ENCODE results near the gene S100A14.

The S100A14 gene

GRCh38 chr1:153613406-153613805, 2.7 kb downstream of the S100A14 start:
- H3K18ac ChIP-seq (ENCODE audit: low read length): no peak overlapping the region
- peak overlapping the region; percentile 18 for H2AK5ac ChIP-seq (ENCODE audit: low read depth, low read length)
- no peak overlapping the region for H3K23ac ChIP-seq (ENCODE audit: low read depth, low read length, poor library complexity)
- H2AFZ ChIP-seq (ENCODE audit: low read length): no peak overlapping the region
- H2BK12ac ChIP-seq (ENCODE audit: low read length): no peak overlapping the region
- H3K27me3 ChIP-seq (ENCODE audit: control insufficient read depth in 3 of 3, insufficient read depth in 3 of 3, low read depth in 1 of 3, low read length in 3 of 3): no peaks in the 10 kb centered on the region
- H3K4me2 ChIP-seq (ENCODE audit: insufficient read depth, low read length, poor library complexity, severe bottlenecking): no peak overlapping the region
- peak overlapping the region; percentile 76 for H2BK15ac ChIP-seq (ENCODE audit: low read length)
- no peak overlapping the region for H3K9ac ChIP-seq (ENCODE audit: low read depth, low read length, poor library complexity)
- DNase-seq (ENCODE audit: low spot score): no peak
- H3K4me3 ChIP-seq (ENCODE audit: low read length in 2 of 2): no peak overlapping the region
- H3K9me3 ChIP-seq (replicated peaks in 1 of 2; ENCODE audit: control insufficient read depth in 2 of 2, insufficient read depth in 1 of 2, low read depth in 1 of 2, low read length in 2 of 2): no peaks in the 10 kb centered on the region
- H3K14ac ChIP-seq (ENCODE audit: low read length): no peak overlapping the region
- no peak overlapping the region for H3K27ac ChIP-seq (replicated peaks; ENCODE audit: low read length)
- peaks cover 17 to 25% of the 10 kb centered on the region in 2 donors for H3K4me1 ChIP-seq (ENCODE audit: control insufficient read depth in 2 of 2, insufficient read depth in 1 of 2, low read depth in 1 of 2, low read length in 2 of 2)
- H3K36me3 ChIP-seq (replicated peaks in 1 of 2; ENCODE audit: control insufficient read depth in 2 of 2, insufficient read depth in 2 of 2, low read length in 2 of 2): peaks cover 0 to under 1% of the 10 kb centered on the region in 2 donors
- H2BK5ac ChIP-seq (ENCODE audit: low read length): no peak overlapping the region
- no CpG with 5 or more reads among the region's 5 CpGs for WGBS, 2 donors (ENCODE audit: extremely low coverage in 2 of 2, insufficient read length in 2 of 2, insufficient replicate concordance in 1 of 2)
- H2BK120ac ChIP-seq (ENCODE audit: low read depth, low read length): peak overlapping the region; percentile 40
- H3K4ac ChIP-seq (ENCODE audit: low read length): no peak overlapping the region
- H4K91ac ChIP-seq (ENCODE audit: low read depth, low read length, poor library complexity): no peak overlapping the region
- H4K8ac ChIP-seq (ENCODE audit: low read depth, low read length): no peak overlapping the region
- no peaks in the 10 kb centered on the region for H3K79me1 ChIP-seq (ENCODE audit: low read depth, low read length)

GRCh38 chr1:153612755-153613331, 3.3 kb downstream of the S100A14 start, which contains the start of gene S100A16:
S100A16 (minus strand) TSS chr1:153613137; CDS start chr1:153608151, 4,986 bp downstream.
- no peak within 1 kb of the TSS for H4K91ac ChIP-seq (ENCODE audit: low read depth, low read length, poor library complexity)
- H3K23ac ChIP-seq (ENCODE audit: low read depth, low read length, poor library complexity): peak within 1 kb of the TSS; percentile 38
- H3K27me3 ChIP-seq (ENCODE audit: control insufficient read depth in 3 of 3, insufficient read depth in 3 of 3, low read depth in 1 of 3, low read length in 3 of 3): no peaks in the 10 kb centered on the region
- peak within 1 kb of the TSS; percentile 52 for H2BK12ac ChIP-seq (ENCODE audit: low read length)
- H3K79me1 ChIP-seq (ENCODE audit: low read depth, low read length): no peaks in the 10 kb centered on the region
- no peak within 1 kb of the TSS for H3K14ac ChIP-seq (ENCODE audit: low read length)
- H3K4me2 ChIP-seq (ENCODE audit: insufficient read depth, low read length, poor library complexity, severe bottlenecking): peak within 1 kb of the TSS; percentile 21
- peak within 1 kb of the TSS; percentile 18 for H2AK5ac ChIP-seq (ENCODE audit: low read depth, low read length)
- peak within 1 kb of the TSS; percentile 42 for H3K4ac ChIP-seq (ENCODE audit: low read length)
- H2BK15ac ChIP-seq (ENCODE audit: low read length): peak within 1 kb of the TSS; percentile 76
- H4K8ac ChIP-seq (ENCODE audit: low read depth, low read length): no peak within 1 kb of the TSS
- H2BK5ac ChIP-seq (ENCODE audit: low read length): no peak within 1 kb of the TSS
- H3K4me3 ChIP-seq (ENCODE audit: low read length in 2 of 2): peak within 1 kb of the TSS in 1 of 2 donors; percentile 14
- peak within 1 kb of the TSS; percentile 25 for H3K9ac ChIP-seq (ENCODE audit: low read depth, low read length, poor library complexity)
- H2BK120ac ChIP-seq (ENCODE audit: low read depth, low read length): peak within 1 kb of the TSS; percentile 40
- peak within 1 kb of the TSS; percentile 80 for H2AFZ ChIP-seq (ENCODE audit: low read length)
- H3K36me3 ChIP-seq (replicated peaks in 1 of 2; ENCODE audit: control insufficient read depth in 2 of 2, insufficient read depth in 2 of 2, low read length in 2 of 2): no peaks in the 10 kb centered on the region
- H3K18ac ChIP-seq (ENCODE audit: low read length): peak within 1 kb of the TSS; percentile 77
- no peak within 1 kb of the TSS for H3K27ac ChIP-seq (replicated peaks; ENCODE audit: low read length)
- H3K9me3 ChIP-seq (replicated peaks in 1 of 2; ENCODE audit: control insufficient read depth in 2 of 2, insufficient read depth in 1 of 2, low read depth in 1 of 2, low read length in 2 of 2): no peaks in the 10 kb centered on the region
- no peak for DNase-seq (ENCODE audit: low spot score)
- no CpG with 5 or more reads among the region's 9 CpGs for WGBS, 2 donors (ENCODE audit: extremely low coverage in 2 of 2, insufficient read length in 2 of 2, insufficient replicate concordance in 1 of 2)
- peaks cover 20 to 28% of the 10 kb centered on the region in 2 donors for H3K4me1 ChIP-seq (ENCODE audit: control insufficient read depth in 2 of 2, insufficient read depth in 1 of 2, low read depth in 1 of 2, low read length in 2 of 2)

GRCh38 chr1:153612111-153612754, 3.9 kb downstream of the S100A14 start:
- H2BK120ac ChIP-seq (ENCODE audit: low read depth, low read length): peak overlapping the region; percentile 1
- no peak overlapping the region for H2AK5ac ChIP-seq (ENCODE audit: low read depth, low read length)
- H4K91ac ChIP-seq (ENCODE audit: low read depth, low read length, poor library complexity): no peak overlapping the region
- DNase-seq (ENCODE audit: low spot score): no peak
- H2AFZ ChIP-seq (ENCODE audit: low read length): peak overlapping the region; percentile 80
- peak overlapping the region in 1 of 2 donors; percentile 14 for H3K4me3 ChIP-seq (ENCODE audit: low read length in 2 of 2)
- H2BK12ac ChIP-seq (ENCODE audit: low read length): peak overlapping the region; percentile 52
- peaks cover 20 to 28% of the 10 kb centered on the region in 2 donors for H3K4me1 ChIP-seq (ENCODE audit: control insufficient read depth in 2 of 2, insufficient read depth in 1 of 2, low read depth in 1 of 2, low read length in 2 of 2)
- no CpG with 5 or more reads among the region's 11 CpGs for WGBS, 2 donors (ENCODE audit: extremely low coverage in 2 of 2, insufficient read length in 2 of 2, insufficient replicate concordance in 1 of 2)
- peak overlapping the region; percentile 76 for H2BK15ac ChIP-seq (ENCODE audit: low read length)
- H3K14ac ChIP-seq (ENCODE audit: low read length): no peak overlapping the region
- peak overlapping the region; percentile 21 for H3K4me2 ChIP-seq (ENCODE audit: insufficient read depth, low read length, poor library complexity, severe bottlenecking)
- H3K9me3 ChIP-seq (replicated peaks in 1 of 2; ENCODE audit: control insufficient read depth in 2 of 2, insufficient read depth in 1 of 2, low read depth in 1 of 2, low read length in 2 of 2): no peaks in the 10 kb centered on the region
- H3K27me3 ChIP-seq (ENCODE audit: control insufficient read depth in 3 of 3, insufficient read depth in 3 of 3, low read depth in 1 of 3, low read length in 3 of 3): no peaks in the 10 kb centered on the region
- H3K27ac ChIP-seq (replicated peaks; ENCODE audit: low read length): no peak overlapping the region
- no peaks in the 10 kb centered on the region for H3K79me1 ChIP-seq (ENCODE audit: low read depth, low read length)
- no peak overlapping the region for H4K8ac ChIP-seq (ENCODE audit: low read depth, low read length)
- no peak overlapping the region for H3K23ac ChIP-seq (ENCODE audit: low read depth, low read length, poor library complexity)
- H3K18ac ChIP-seq (ENCODE audit: low read length): peak overlapping the region; percentile 77
- H3K9ac ChIP-seq (ENCODE audit: low read depth, low read length, poor library complexity): peak overlapping the region; percentile 25
- H3K4ac ChIP-seq (ENCODE audit: low read length): no peak overlapping the region
- no peak overlapping the region for H2BK5ac ChIP-seq (ENCODE audit: low read length)
- no peaks in the 10 kb centered on the region for H3K36me3 ChIP-seq (replicated peaks in 1 of 2; ENCODE audit: control insufficient read depth in 2 of 2, insufficient read depth in 2 of 2, low read length in 2 of 2)

DNA sequence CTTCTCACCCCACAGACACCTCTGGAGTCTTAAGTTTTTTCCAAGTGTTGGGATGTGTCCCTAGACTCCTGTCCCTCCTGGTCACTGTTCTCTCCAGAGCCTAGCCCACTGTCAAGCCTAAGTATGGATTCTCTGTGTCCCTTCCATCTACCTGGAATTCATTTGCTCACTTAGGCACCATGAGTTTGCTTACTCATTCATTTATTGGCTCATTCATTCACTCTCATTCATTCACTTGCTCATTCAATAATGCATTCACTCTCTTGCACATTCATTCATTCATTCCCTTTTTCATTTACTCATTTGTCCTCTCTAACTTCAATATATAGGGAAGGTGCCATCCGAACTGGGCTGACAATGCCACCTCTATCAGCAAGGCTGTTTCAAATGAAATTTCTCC, 4.8 kb downstream of the S100A14 start:
- no CpG with 5 or more reads among the region's 1 CpG for WGBS, 2 donors (ENCODE audit: extremely low coverage in 2 of 2, insufficient read length in 2 of 2, insufficient replicate concordance in 1 of 2)
- Histone ChIP-seq H4K91ac (ENCODE audit: low read depth, low read length, poor library complexity) (no peak overlapping the region), H3K4me2 (ENCODE audit: insufficient read depth, low read length, poor library complexity, severe bottlenecking) (no peak overlapping the region), H2AFZ (ENCODE audit: low read length) (peak overlapping the region; percentile 80), H4K8ac (ENCODE audit: low read depth, low read length) (no peak overlapping the region), H3K27me3 (ENCODE audit: control insufficient read depth in 3 of 3, insufficient read depth in 3 of 3, low read depth in 1 of 3, low read length in 3 of 3) (no peaks in the 10 kb centered on the region), H2BK120ac (ENCODE audit: low read depth, low read length) (no peak overlapping the region), H3K23ac (ENCODE audit: low read depth, low read length, poor library complexity) (no peak overlapping the region), H2BK5ac (ENCODE audit: low read length) (no peak overlapping the region), H2BK12ac (ENCODE audit: low read length) (no peak overlapping the region), H3K4me1 (ENCODE audit: control insufficient read depth in 2 of 2, insufficient read depth in 1 of 2, low read depth in 1 of 2, low read length in 2 of 2) (peaks cover 21 to 28% of the 10 kb centered on the region in 2 donors), H3K36me3 (replicated peaks in 1 of 2; ENCODE audit: control insufficient read depth in 2 of 2, insufficient read depth in 2 of 2, low read length in 2 of 2) (no peaks in the 10 kb centered on the region), H3K27ac (replicated peaks; ENCODE audit: low read length) (no peak overlapping the region), H2BK15ac (ENCODE audit: low read length) (no peak overlapping the region), H2AK5ac (ENCODE audit: low read depth, low read length) (no peak overlapping the region), H3K4me3 (ENCODE audit: low read length in 2 of 2) (no peak overlapping the region), H3K14ac (ENCODE audit: low read length) (no peak overlapping the region), H3K79me1 (ENCODE audit: low read depth, low read length) (no peaks in the 10 kb centered on the region), H3K18ac (ENCODE audit: low read length) (no peak overlapping the region), H3K4ac (ENCODE audit: low read length) (no peak overlapping the region), H3K9ac (ENCODE audit: low read depth, low read length, poor library complexity) (no peak overlapping the region), H3K9me3 (replicated peaks in 1 of 2; ENCODE audit: control insufficient read depth in 2 of 2, insufficient read depth in 1 of 2, low read depth in 1 of 2, low read length in 2 of 2) (no peaks in the 10 kb centered on the region)
- DNase-seq (ENCODE audit: low spot score): no peak
